ENCODE measurements around the gene GALM.

The GALM gene

DNA sequence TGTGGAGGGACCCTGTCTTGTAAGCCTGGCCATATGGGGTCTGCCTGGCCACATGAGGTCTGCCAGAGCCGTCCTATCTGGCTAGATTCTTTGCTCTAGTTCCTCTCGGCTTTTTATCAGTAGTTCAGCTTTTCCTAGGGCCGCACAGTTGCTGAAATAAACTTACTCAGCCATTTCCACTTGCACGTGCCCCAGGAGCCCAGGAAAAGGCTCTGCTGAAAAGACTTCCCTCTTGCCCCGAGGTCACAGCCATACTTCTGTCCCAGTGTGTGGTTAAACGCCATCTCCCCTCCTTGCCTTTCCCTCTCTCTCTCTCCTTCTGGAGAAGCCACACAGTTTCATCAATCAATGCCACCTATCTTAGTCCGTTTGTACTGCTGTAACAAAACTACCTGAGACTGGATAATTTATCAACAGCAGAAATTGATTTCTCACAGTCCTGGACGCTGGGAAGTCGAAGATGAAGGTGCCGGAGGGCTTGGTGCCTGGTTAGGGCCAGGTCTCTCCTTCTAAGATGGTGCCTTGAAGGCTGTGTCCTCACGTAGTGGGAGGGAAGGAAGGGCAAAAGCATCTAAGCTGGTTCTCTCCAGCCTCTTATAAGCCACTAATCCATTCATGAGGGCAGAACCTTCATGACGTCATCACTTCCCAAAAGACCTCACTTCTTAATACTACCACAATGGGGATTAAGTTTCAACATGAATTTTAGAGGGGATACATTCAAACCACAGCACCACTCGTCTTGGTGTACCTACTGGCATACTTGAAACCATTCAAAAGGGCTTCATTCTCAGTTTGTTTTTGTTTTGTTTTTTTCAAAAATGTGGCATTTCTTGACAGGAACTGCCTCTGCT lies 11.2 kb upstream of the GALM start:
- H3K36me3 Mint-ChIP-seq, result no peaks in the 10 kb centered on the region
- DNase-seq (no peak), ATAC-seq (replicated peaks) (no peak)
- no peaks in the 10 kb centered on the region for H3K9me3 Mint-ChIP-seq
- peaks cover 27 to 52% of the 10 kb centered on the region in 2 donors for H3K4me1 Mint-ChIP-seq
- peaks cover 13 to 24% of the 10 kb centered on the region in 2 donors for H3K27me3 Mint-ChIP-seq
- H3K27ac Mint-ChIP-seq, result peak overlapping the region; percentile 86
- no peak overlapping the region for H3K4me3 Mint-ChIP-seq

GRCh38 chr2:38655441-38655840 lies 10.5 kb upstream of the GALM start:
- Mint-ChIP-seq H3K4me3 (no peak overlapping the region), H3K9me3 (no peaks in the 10 kb centered on the region), H3K36me3 (no peaks in the 10 kb centered on the region), H3K27me3 (peaks cover 8 to 17% of the 10 kb centered on the region in 2 donors), H3K27ac (peak overlapping the region; percentile 39), H3K4me1 (peaks cover 24 to 50% of the 10 kb centered on the region in 2 donors)
- DNase-seq (no peak), ATAC-seq (replicated peaks) (no peak)

DNA sequence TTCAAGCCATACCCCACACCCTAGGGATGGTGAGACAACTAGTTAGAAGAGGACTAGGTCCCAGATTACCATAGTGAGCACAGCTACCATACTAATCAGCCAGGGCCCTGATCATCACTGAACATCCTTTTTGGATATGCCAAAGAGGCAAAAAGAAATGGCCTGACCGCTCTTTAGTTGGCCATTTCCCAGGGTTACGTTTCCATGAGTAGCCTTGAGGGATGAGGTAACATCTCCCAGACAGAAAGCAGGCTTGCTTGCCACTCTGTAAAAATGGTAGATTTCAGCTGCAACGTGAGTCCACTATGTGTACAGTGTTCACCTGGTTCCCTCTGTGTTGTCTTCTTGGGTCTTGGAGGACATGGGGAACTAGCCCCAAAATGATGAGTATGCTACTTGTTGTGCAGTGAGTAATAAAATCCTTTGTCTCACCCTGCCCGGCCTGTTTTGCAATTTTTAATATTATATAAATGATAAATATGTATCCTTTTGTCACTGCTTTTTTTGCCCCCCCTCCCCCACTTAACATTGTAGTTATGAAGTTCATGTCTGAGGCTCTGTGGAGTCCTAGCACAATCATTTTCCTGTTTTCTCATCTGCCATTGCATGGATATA lies 8.9 kb upstream of the GALM start:
- Mint-ChIP-seq H3K36me3 (no peaks in the 10 kb centered on the region), H3K9me3 (no peaks in the 10 kb centered on the region), H3K4me3 (no peak overlapping the region), H3K4me1 (peaks cover 24 to 35% of the 10 kb centered on the region in 2 donors), H3K27me3 (peaks cover 8 to 16% of the 10 kb centered on the region in 2 donors), H3K27ac (no peak overlapping the region)
- DNase-seq (no peak), ATAC-seq (replicated peaks) (no peak)

GRCh38 chr2:38658613-38659012 lies 7.3 kb upstream of the GALM start:
- no peak overlapping the region for H3K27ac Mint-ChIP-seq
- peaks cover 8 to 16% of the 10 kb centered on the region in 2 donors for H3K27me3 Mint-ChIP-seq
- H3K4me3 Mint-ChIP-seq, result no peak overlapping the region
- H3K9me3 Mint-ChIP-seq, result no peaks in the 10 kb centered on the region
- peaks cover 15 to 21% of the 10 kb centered on the region in 2 donors for H3K4me1 Mint-ChIP-seq
- ATAC-seq (replicated peaks) (no peak), DNase-seq (no peak)
- no peaks in the 10 kb centered on the region for H3K36me3 Mint-ChIP-seq

- Mint-ChIP-seq H3K9me3 (no peaks in the 10 kb centered on the region), H3K27me3 (peaks cover 8 to 16% of the 10 kb centered on the region in 2 donors), H3K27ac (no peak overlapping the region), H3K36me3 (no peaks in the 10 kb centered on the region), H3K4me3 (no peak overlapping the region), H3K4me1 (peaks cover 10 to 16% of the 10 kb centered on the region in 2 donors)
- ATAC-seq (replicated peaks) (no peak), DNase-seq (no peak)
These were observed 6.8 kb upstream of the GALM start for GRCh38 chr2:38659115-38659514.

GRCh38 chr2:38660282-38660681 lies 5.6 kb upstream of the GALM start:
- Mint-ChIP-seq H3K27ac (no peak overlapping the region), H3K9me3 (no peaks in the 10 kb centered on the region), H3K4me1 (peaks cover 4 to 5% of the 10 kb centered on the region in 2 donors), H3K36me3 (no peaks in the 10 kb centered on the region), H3K4me3 (no peak overlapping the region), H3K27me3 (peaks cover 7 to 9% of the 10 kb centered on the region in 2 donors)
- ATAC-seq (replicated peaks) (no peak), DNase-seq (no peak)

- no peaks in the 10 kb centered on the region for H3K27me3 Mint-ChIP-seq
- no peak for ATAC-seq (replicated peaks)
- H3K4me1 Mint-ChIP-seq, result peaks cover 8 to 10% of the 10 kb centered on the region in 2 donors
- no peaks in the 10 kb centered on the region for H3K36me3 Mint-ChIP-seq
- H3K9me3 Mint-ChIP-seq, result peaks cover 0 to 1% of the 10 kb centered on the region in 2 donors
- H3K4me3 Mint-ChIP-seq, result no peak overlapping the region
- H3K27ac Mint-ChIP-seq, result no peak overlapping the region
- DNase-seq, result no peak
These were observed 4.6 kb upstream of the GALM start for GRCh38 chr2:38661306-38661705.

GRCh38 chr2:38666556-38666910 lies 619 bp downstream of the GALM start:
- Mint-ChIP-seq H3K4me1 (peaks cover 20 to 31% of the 10 kb centered on the region in 2 donors), H3K9me3 (peaks cover 0 to 1% of the 10 kb centered on the region in 2 donors), H3K27ac (peak overlapping the region; percentile 38), H3K27me3 (no peaks in the 10 kb centered on the region), H3K36me3 (peaks cover 0 to 3% of the 10 kb centered on the region in 2 donors), H3K4me3 (peak overlapping the region; percentile 81 to 87)
- ATAC-seq (replicated peaks), result peak; percentile 60 to 64
- no peak for DNase-seq

- Mint-ChIP-seq H3K27me3 (no peaks in the 10 kb centered on the region), H3K9me3 (peaks cover 0 to 1% of the 10 kb centered on the region in 2 donors), H3K4me1 (peaks cover 20 to 31% of the 10 kb centered on the region in 2 donors), H3K27ac (no peak overlapping the region), H3K36me3 (peaks cover 0 to 3% of the 10 kb centered on the region in 2 donors), H3K4me3 (no peak overlapping the region)
- DNase-seq (no peak), ATAC-seq (replicated peaks) (no peak)
These were observed 2.2 kb downstream of the GALM start for GRCh38 chr2:38668092-38668491.

GRCh38 chr2:38668779-38669479 lies 3.0 kb downstream of the GALM start:
- Mint-ChIP-seq H3K36me3 (peaks cover 0 to 3% of the 10 kb centered on the region in 2 donors), H3K4me1 (peaks cover 20 to 31% of the 10 kb centered on the region in 2 donors), H3K4me3 (no peak overlapping the region), H3K9me3 (peaks cover 0 to 1% of the 10 kb centered on the region in 2 donors), H3K27me3 (no peaks in the 10 kb centered on the region), H3K27ac (no peak overlapping the region)
- ATAC-seq (replicated peaks) (no peak), DNase-seq (no peak)

- Mint-ChIP-seq H3K27ac (no peak overlapping the region), H3K9me3 (no peaks in the 10 kb centered on the region), H3K27me3 (no peaks in the 10 kb centered on the region), H3K4me1 (peaks cover 12 to 21% of the 10 kb centered on the region in 2 donors), H3K36me3 (peaks cover 6 to 9% of the 10 kb centered on the region in 2 donors), H3K4me3 (no peak overlapping the region)
- DNase-seq (no peak), ATAC-seq (replicated peaks) (no peak)
These were observed 5.4 kb downstream of the GALM start for GRCh38 chr2:38671303-38671702.

GRCh38 chr2:38671946-38672345 lies 6.0 kb downstream of the GALM start:
- peaks cover 7 to 15% of the 10 kb centered on the region in 2 donors for H3K4me1 Mint-ChIP-seq
- no peak overlapping the region for H3K4me3 Mint-ChIP-seq
- ATAC-seq (replicated peaks) (no peak), DNase-seq (no peak)
- H3K9me3 Mint-ChIP-seq, result no peaks in the 10 kb centered on the region
- H3K27ac Mint-ChIP-seq, result no peak overlapping the region
- H3K36me3 Mint-ChIP-seq, result peaks cover 11 to 13% of the 10 kb centered on the region in 2 donors
- no peaks in the 10 kb centered on the region for H3K27me3 Mint-ChIP-seq

DNA sequence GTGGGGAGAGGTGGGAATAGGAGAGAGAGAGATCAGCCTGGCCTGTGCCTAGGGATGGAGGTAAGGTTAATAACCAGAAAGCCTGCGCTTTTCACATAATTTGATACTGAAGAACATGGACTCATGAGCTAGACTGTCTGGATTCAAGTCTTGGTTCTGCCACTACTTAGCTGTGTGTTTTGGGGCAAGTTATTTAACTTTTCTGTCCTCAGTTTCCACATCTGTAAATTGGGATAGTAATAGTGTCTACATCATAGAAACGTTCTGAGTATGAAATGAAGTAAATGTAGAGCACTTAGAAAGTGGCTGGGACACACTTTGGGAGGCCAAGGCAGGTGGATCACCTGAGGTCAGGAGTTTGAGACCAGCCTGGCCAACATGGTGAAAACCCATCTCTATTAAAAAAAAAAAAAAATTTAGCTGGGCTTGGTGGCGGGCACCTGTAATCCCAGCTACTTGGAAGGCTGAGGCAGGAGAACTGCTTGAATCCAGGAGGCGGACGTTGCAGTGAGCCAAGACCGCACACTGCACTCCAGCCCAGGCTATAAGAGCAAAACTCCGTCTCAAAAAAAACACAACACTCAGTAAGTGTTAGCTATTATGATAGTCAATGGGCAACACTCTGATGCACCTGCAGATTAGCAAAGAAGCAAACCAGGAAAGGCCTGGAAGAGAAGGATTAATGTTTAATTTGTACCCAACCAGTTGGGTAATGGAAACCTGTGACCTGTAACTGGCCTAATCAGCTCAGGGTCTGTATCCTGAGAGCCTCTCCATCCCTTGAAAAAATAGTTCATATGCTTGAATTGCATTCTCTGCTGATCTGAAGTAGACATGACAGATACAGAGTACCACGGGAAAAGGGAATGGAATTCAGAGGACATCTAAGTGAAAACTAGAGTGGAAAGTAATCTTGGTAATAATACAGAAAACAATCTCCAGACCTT lies 6.8 kb downstream of the GALM start:
- H3K4me1 Mint-ChIP-seq, result peaks cover 3 to 7% of the 10 kb centered on the region in 2 donors
- no peak overlapping the region for H3K4me3 Mint-ChIP-seq

More for the DNA sequence above, 6.8 kb downstream of the GALM start:
- ATAC-seq (replicated peaks), result no peak
- no peaks in the 10 kb centered on the region for H3K27me3 Mint-ChIP-seq
- no peak overlapping the region for H3K27ac Mint-ChIP-seq
- no peak for DNase-seq
- no peaks in the 10 kb centered on the region for H3K9me3 Mint-ChIP-seq
- H3K36me3 Mint-ChIP-seq, result peaks cover 17 to 20% of the 10 kb centered on the region in 2 donors
